K562 (cell line): ENCODE data around the gene TEDC1. TPM values are rescaled to one million over a fixed set of nuclear protein-coding genes. Genes with fewer than 3 reads are reported as not detected.
A peak's percentile ranks its signal among the peaks of the same experiment; 100 is the strongest.

Source experiments
- BRD4 ChIP-seq: fragments of 200-600 bp; sonication (generic); IDR thresholded peaks from 2 replicates; pipeline ENCODE4 v1.6.1; 2017; ENCODE audit warnings: inconsistent platforms
- COPS2 ChIP-seq: fragments of 450-650 bp; conservative IDR thresholded peaks from 2 replicates; pipeline ENCODE4 v1.6.1; 2016; ENCODE audit warnings: mild to moderate bottlenecking, moderate library complexity
- EGR1 ChIP-seq: fragments of 450-650 bp; conservative IDR thresholded peaks from 2 replicates; pipeline ENCODE4 v1.6.1; 2017; ENCODE audit warnings: mild to moderate bottlenecking
- EP300 ChIP-seq: IDR thresholded peaks from 2 replicates; pipeline ENCODE4 v1.6.1; 2012; ENCODE audit warnings: low read length, improper control_type of control experiment
- GABPB1 ChIP-seq: sonication (generic); formaldehyde crosslinking; IDR thresholded peaks from 2 replicates; pipeline ENCODE4 v1.8.0; 2022; ENCODE audit warnings: mild to moderate bottlenecking, missing genetic modification reagents
- GATAD2A ChIP-seq: fragments of 450-650 bp; IDR thresholded peaks from 2 replicates; pipeline ENCODE4 v1.6.1; 2017
- HDAC1 ChIP-seq, 2 experiments: fragments of 450-650 bp; IDR thresholded peaks; 2 replicates each; pipeline ENCODE4 v1.6.1; 2016 to 2017; ENCODE audit warnings: inconsistent platforms in 1 of 2, mild to moderate bottlenecking in 1 of 2, moderate library complexity in 1 of 2
- HLTF ChIP-seq: fragments of 450-650 bp; IDR thresholded peaks from 2 replicates; pipeline ENCODE4 v1.6.1; 2016
- HMGN3 ChIP-seq: IDR thresholded peaks from 2 replicates; pipeline ENCODE4 v1.6.1; 2011; ENCODE audit warnings: borderline replicate concordance, low read depth, mild to moderate bottlenecking, mixed read lengths, low read length; ENCODE audit not compliant: insufficient read length; ENCODE audit errors: extremely low read depth
- KDM5B ChIP-seq: fragments of 200-600 bp; sonication (generic); IDR thresholded peaks from 2 replicates; pipeline ENCODE4 v1.6.1; 2012; ENCODE audit warnings: low read depth, mild to moderate bottlenecking, moderate library complexity, low read length, control low read depth, inconsistent platforms; ENCODE audit not compliant: insufficient replicate concordance
- NFRKB ChIP-seq: fragments of 450-650 bp; IDR thresholded peaks from 2 replicates; pipeline ENCODE4 v1.6.1; 2016; ENCODE audit warnings: low read depth
- NONO ChIP-seq, 2 experiments: fragments of 200-400 bp in 1 of 2; fragments of 450-650 bp in 1 of 2; formaldehyde crosslinking in 1 of 2; IDR thresholded peaks; 2 replicates each; pipeline ENCODE4 v1.6.1; 2017; ENCODE audit warnings: low read depth in 2 of 2, mild to moderate bottlenecking in 2 of 2, moderate library complexity in 2 of 2, low read length in 1 of 2
- NRF1 ChIP-seq, 2 experiments: fragments of 450-650 bp; IDR thresholded peaks in 1 of 2; conservative IDR thresholded peaks in 1 of 2; 2 replicates each; pipeline ENCODE4 v1.6.1; 2014; ENCODE audit warnings: mild to moderate bottlenecking in 2 of 2
- RCOR1 ChIP-seq, 2 experiments: IDR thresholded peaks; 2 replicates each; pipeline ENCODE4 v1.6.1; 2012; ENCODE audit warnings: low read depth in 2 of 2, low read length in 2 of 2, borderline replicate concordance in 1 of 2, improper control_type of control experiment in 1 of 2
- TAF1 ChIP-seq: IDR thresholded peaks from 2 replicates; pipeline ENCODE4 v1.6.1; 2011; ENCODE audit warnings: mild to moderate bottlenecking, low read length, moderate library complexity; ENCODE audit not compliant: insufficient read depth, control insufficient read depth, severe bottlenecking; ENCODE audit errors: extremely low read depth
- TBP ChIP-seq: optimal IDR thresholded peaks from 2 replicates; pipeline ENCODE3; 2011; ENCODE audit warnings: low read depth, low read length, improper control_type of control experiment
- ZBTB12 ChIP-seq: fragments of 250-450 bp; sonication (Bioruptor Pico); IDR thresholded peaks from 2 replicates; pipeline ENCODE4 v1.4.0; 2020
- ZBTB7A ChIP-seq: IDR thresholded peaks from 2 replicates; pipeline ENCODE4 v1.6.1; 2011; ENCODE audit warnings: low read depth, mild to moderate bottlenecking, low read length, moderate library complexity, borderline replicate concordance; ENCODE audit not compliant: control insufficient read depth
- ZNF197 ChIP-seq: fragments of 200-800 bp; sonication (Bioruptor generic); IDR thresholded peaks from 2 replicates; pipeline ENCODE4 v1.6.1; 2016; ENCODE audit warnings: low read depth, missing genetic modification characterization, missing compliant biosample characterization
- polyA plus RNA-seq, 8 experiments: library from polyadenylated mRNA; depleted of rRNA in 4 of 8; stranded (reverse) in 5 of 8; unstranded in 3 of 8; fragments of >200 nt; fragmentation: Nextera tagmentation in 2 of 8; fragmentation: Illumina TruSeq in 1 of 8; extraction: Ambion mirVana in 2 of 8; extraction: Trizol in 1 of 8; gene quantifications; 2 replicates each; pipeline versions ENCODE4 v1.2.1 to v1.2.3, GENCODE V29; 2011 to 2014; ENCODE audit warnings: inconsistent platforms in 1 of 8, missing spikeins in 1 of 8
- total RNA-seq, 7 experiments: library from RNA; depleted of rRNA in 6 of 7; stranded (reverse); fragments of >200 nt in 6 of 7; fragmentation: Illumina TruSeq in 2 of 7; extraction: Trizol in 2 of 7; gene quantifications; 2 replicates each; pipeline versions ENCODE4 v1.2.1 to v1.2.3, GENCODE V29; 2011 to 2021; ENCODE audit warnings: low replicate concordance in 1 of 7
- TF ChIP-seq, protein P1 (sequence below): IDR thresholded peaks from 2 replicates; pipeline ENCODE4 v1.6.1; 2011; ENCODE audit warnings: borderline replicate concordance, low read depth, mild to moderate bottlenecking, moderate library complexity, low read length; ENCODE audit not compliant: insufficient read depth, poor library complexity, severe bottlenecking
- TF ChIP-seq, protein P2 (sequence below), 2 experiments: fragments of 450-650 bp in 1 of 2; sonication (generic) in 1 of 2; formaldehyde crosslinking in 1 of 2; IDR thresholded peaks in 1 of 2; conservative IDR thresholded peaks in 1 of 2; 2 replicates each; pipeline versions ENCODE4 v1.6.1 to v1.8.1; 2016 to 2023; ENCODE audit warnings: mild to moderate bottlenecking in 2 of 2, moderate library complexity in 2 of 2, inconsistent platforms in 1 of 2, missing genetic modification reagents in 1 of 2

TEDC1 gene
- total and polyA plus RNA-seq, 9 of the 15 experiments (the other 6 are each of a cell fraction or from before 2014, with no cell fraction given): 0.21 to 28.3 (median 5.9) TPM

GRCh38 chr14:105480807-105481801 is 9.9 kb upstream of the TEDC1 start (continued):
- TF ChIP-seq TAF1: peak; percentile 62
- peak; percentile 27 for TF ChIP-seq KDM5B
- TF ChIP-seq ZBTB12 (CRISPR knock-in tag): no peak
- TF ChIP-seq HLTF: 0 out of 2 replicates have a peak, but pooled peaks have one; percentile 49
- TF ChIP-seq COPS2: no peak
- TF ChIP-seq, protein P1, sequence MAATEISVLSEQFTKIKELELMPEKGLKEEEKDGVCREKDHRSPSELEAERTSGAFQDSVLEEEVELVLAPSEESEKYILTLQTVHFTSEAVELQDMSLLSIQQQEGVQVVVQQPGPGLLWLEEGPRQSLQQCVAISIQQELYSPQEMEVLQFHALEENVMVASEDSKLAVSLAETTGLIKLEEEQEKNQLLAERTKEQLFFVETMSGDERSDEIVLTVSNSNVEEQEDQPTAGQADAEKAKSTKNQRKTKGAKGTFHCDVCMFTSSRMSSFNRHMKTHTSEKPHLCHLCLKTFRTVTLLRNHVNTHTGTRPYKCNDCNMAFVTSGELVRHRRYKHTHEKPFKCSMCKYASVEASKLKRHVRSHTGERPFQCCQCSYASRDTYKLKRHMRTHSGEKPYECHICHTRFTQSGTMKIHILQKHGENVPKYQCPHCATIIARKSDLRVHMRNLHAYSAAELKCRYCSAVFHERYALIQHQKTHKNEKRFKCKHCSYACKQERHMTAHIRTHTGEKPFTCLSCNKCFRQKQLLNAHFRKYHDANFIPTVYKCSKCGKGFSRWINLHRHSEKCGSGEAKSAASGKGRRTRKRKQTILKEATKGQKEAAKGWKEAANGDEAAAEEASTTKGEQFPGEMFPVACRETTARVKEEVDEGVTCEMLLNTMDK: peak; percentile 89
- peak; percentile 50; the same call in 1 of the 2 replicates for TF ChIP-seq ZNF197 (CRISPR knock-in tag)
- TF ChIP-seq NONO (IDR thresholded peaks at IDR 0.05; ENCODE audit: low read depth in 2 of 2, low read length in 1 of 2): peak in 1 of 2 experiments; percentile 35; a peak in 1 of 4 replicates
- TF ChIP-seq BRD4: peak; percentile 64; the same call in 1 of the 2 replicates
- 0 out of 2 replicates have a peak, but pooled peaks have one; percentile 33 for TF ChIP-seq GATAD2A
- TF ChIP-seq GABPB1 (CRISPR knock-in tag): peak; percentile 71
- peak; percentile 60 for TF ChIP-seq TBP
- TF ChIP-seq HDAC1 (IDR thresholded peaks at IDR 0.05): peak in 1 of 2 experiments; percentile 61; a peak in 2 of 4 replicates
- TF ChIP-seq NRF1 (conservative IDR thresholded peaks at IDR 0.05 in 1 of 2, IDR thresholded peaks at IDR 0.05 in 1 of 2): peak in 1 of 2 experiments; percentile 40; a peak in 2 of 4 replicates
- TF ChIP-seq EP300: 0 out of 2 replicates have a peak, but pooled peaks have one; percentile 8
- no peak for TF ChIP-seq HMGN3
- 0 out of 4 replicates have a peak, but pooled peaks of 1 of the 2 experiments have one; percentile 69 for TF ChIP-seq RCOR1 (IDR thresholded peaks at IDR 0.05; ENCODE audit: borderline replicate concordance in 1 of 2, low read depth in 2 of 2, low read length in 2 of 2)
- peak; percentile 52; the same call in 1 of the 2 replicates for TF ChIP-seq EGR1
- 0 out of 2 replicates have a peak, but pooled peaks have one; percentile 58 for TF ChIP-seq NFRKB
- TF ChIP-seq, protein P2, sequence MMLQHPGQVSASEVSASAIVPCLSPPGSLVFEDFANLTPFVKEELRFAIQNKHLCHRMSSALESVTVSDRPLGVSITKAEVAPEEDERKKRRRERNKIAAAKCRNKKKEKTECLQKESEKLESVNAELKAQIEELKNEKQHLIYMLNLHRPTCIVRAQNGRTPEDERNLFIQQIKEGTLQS (IDR thresholded peaks at IDR 0.05): no peak
- TF ChIP-seq, protein P2 (CRISPR knock-in tag; conservative IDR thresholded peaks at IDR 0.05): no peak
- TF ChIP-seq ZBTB7A: peak; percentile 62; the same call in 1 of the 2 replicates
